ENCODE measurements around the gene ZNF410. TPM values are rescaled to one million over a fixed set of nuclear protein-coding genes. Genes with fewer than 3 reads are reported as not detected.

ZNF410 gene
- total and polyA plus RNA-seq, 2 of the 13 experiments (the other 11 are each of a cell fraction or from before 2014, with no cell fraction given) = 19.2 to 44.3 TPM

- no peak for TF ChIP-seq NFAT5 (CRISPR knock-in tag; IDR thresholded peaks at IDR 0.05)
- TF ChIP-seq ZC3H13 (CRISPR knock-in tag; IDR thresholded peaks at IDR 0.05) = no peak
- no peak for TF ChIP-seq GTF2F1 (IDR thresholded peaks at IDR 0.05; ENCODE audit: low read length)
- TF ChIP-seq NR3C1 (CRISPR knock-in tag; IDR thresholded peaks at IDR 0.05) = no peak
- TF ChIP-seq ZFP41 (CRISPR knock-in tag; IDR thresholded peaks at IDR 0.05; ENCODE audit: borderline replicate concordance) = no peak
- no peak for TF ChIP-seq NR1H2 (CRISPR knock-in tag; IDR thresholded peaks at IDR 0.05; ENCODE audit: borderline replicate concordance, low read depth)
- no peak for TF ChIP-seq CBFB (CRISPR knock-in tag; IDR thresholded peaks at IDR 0.05)
- TF ChIP-seq EP300 (IDR thresholded peaks at IDR 0.05; ENCODE audit: low read depth in 2 of 2, low read length in 2 of 2) = no peak; a peak in 2 of 4 replicates
- no peak for TF ChIP-seq EP300 (CRISPR knock-in tag; IDR thresholded peaks at IDR 0.05; ENCODE audit: borderline replicate concordance)
- TF ChIP-seq NCOA2 (CRISPR knock-in tag; IDR thresholded peaks at IDR 0.05) = peak; percentile 12; the same call in 1 of the 2 replicates
- TF ChIP-seq KDM2A (CRISPR knock-in tag; IDR thresholded peaks at IDR 0.05; ENCODE audit: borderline replicate concordance, low read depth) = peak; percentile 72
- TF ChIP-seq SNRNP70 (IDR thresholded peaks at IDR 0.05; ENCODE audit: low read depth, low read length) = no peak
- TF ChIP-seq GATAD1 (CRISPR knock-in tag; IDR thresholded peaks at IDR 0.05) = peak; percentile 67
- no peak for TF ChIP-seq FOSL1 (CRISPR knock-in tag; IDR thresholded peaks at IDR 0.05; ENCODE audit: borderline replicate concordance)
- 0 out of 2 replicates have a peak, but pooled peaks have one; percentile 36 for TF ChIP-seq CREBL2 (CRISPR knock-in tag; IDR thresholded peaks at IDR 0.05; ENCODE audit: borderline replicate concordance)
- TF ChIP-seq ZBTB1 (CRISPR knock-in tag; IDR thresholded peaks at IDR 0.05; ENCODE audit: borderline replicate concordance) = no peak
- 0 out of 2 replicates have a peak, but pooled peaks have one; percentile 0 for TF ChIP-seq CHD4 (IDR thresholded peaks at IDR 0.05; ENCODE audit: borderline replicate concordance, low read length)
- TF ChIP-seq RFXAP (CRISPR knock-in tag; IDR thresholded peaks at IDR 0.05; ENCODE audit: borderline replicate concordance) = no peak
- TF ChIP-seq CCDC6 (CRISPR knock-in tag; IDR thresholded peaks at IDR 0.05) = peak; percentile 50; the same call in 1 of the 2 replicates
- 0 out of 2 replicates have a peak, but pooled peaks have one; percentile 10 for TF ChIP-seq FOXO1 (CRISPR knock-in tag; IDR thresholded peaks at IDR 0.05)
- TF ChIP-seq POLR2AphosphoS2 (IDR thresholded peaks at IDR 0.05; ENCODE audit: low read depth, low read length) = no peak
- TF ChIP-seq ZNF180 (CRISPR knock-in tag; IDR thresholded peaks at IDR 0.05; ENCODE audit: borderline replicate concordance, low read depth) = no peak
- 0 out of 2 replicates have a peak, but pooled peaks have one; percentile 20 for TF ChIP-seq ZNF879 (CRISPR knock-in tag; IDR thresholded peaks at IDR 0.05)
- peak; percentile 80 for TF ChIP-seq SPEN (CRISPR knock-in tag; IDR thresholded peaks at IDR 0.05; ENCODE audit: low read depth)
- 0 out of 2 replicates have a peak, but pooled peaks have one; percentile 15 for TF ChIP-seq ZNF230 (CRISPR knock-in tag; IDR thresholded peaks at IDR 0.05)
These were observed 34.9 kb upstream of the ZNF410 start, which contains the start of gene PTGR2 (continued) for GRCh38 chr14:73851567-73852382.

All from HepG2 (cell line).